A549 (cell line): ENCODE measurements around the gene NAA30. TPM values are rescaled to one million over a fixed set of nuclear protein-coding genes. Genes with fewer than 3 reads are reported as not detected.

Source experiments
- ATAC-seq, 2 experiments: fragments of 200-7000 bp in 1 of 2; fragments of >200 bp in 1 of 2; cut with Nextera tagmentation in 1 of 2; cut with Tn5 transposase in 1 of 2; 3 replicates each; pipeline versions ENCODE4 v1.8.0 to v1.9.1; 2018 to 2020; ENCODE audit warnings: mild to moderate bottlenecking in 1 of 2, moderate library complexity in 1 of 2
- CTCF ChIA-PET: fragments of 300-600 bp; sonication (Branson Sonifier 250); formaldehyde crosslinking; extraction: SDS; loops from one replicate; lab custom pipeline; 2021; ENCODE audit warnings: antibody characterized with exemption, inconsistent platforms; lab: Yijun Ruan, JAX
- POLR2A ChIA-PET: fragments of 350-600 bp; formaldehyde crosslinking; extraction: SDS; loops from one replicate; lab custom pipeline; 2021; ENCODE audit warnings: antibody characterized with exemption, inconsistent platforms; lab: Yijun Ruan, JAX
- DNase-seq, 2 experiments: peaks; one replicate each; pipeline versions ENCODE4 v3.0.0 to v3.0.0-alpha.2; 2011 to 2016; ENCODE audit warnings: low read depth in 1 of 2, low spot score in 1 of 2
- FAIRE-seq: peaks from 2 replicates; lab custom pipeline; 2011; peaks lifted over from hg19 to GRCh38; lab: Jason Lieb, UNC
- H3K27ac ChIP-seq, 2 experiments: fragments of >200 bp; sonication (Bioruptor Twin); formaldehyde crosslinking; 3 replicates each; pipeline ENCODE4 v1.5.1; 2016 to 2017
- H3K4me1 ChIP-seq: fragments of >200 bp; sonication (Bioruptor Twin); formaldehyde crosslinking; 3 replicates; pipeline ENCODE4 v1.6.1; 2016
- H3K4me2 ChIP-seq: fragments of >200 bp; sonication (Bioruptor Twin); formaldehyde crosslinking; 3 replicates; pipeline ENCODE4 v1.6.1; 2016
- H3K4me3 ChIP-seq: fragments of >200 bp; sonication (Bioruptor Twin); formaldehyde crosslinking; 3 replicates; pipeline ENCODE4 v1.5.1; 2016
- H3K9me3 ChIP-seq: fragments of >200 bp; sonication (Bioruptor Twin); formaldehyde crosslinking; 3 replicates; pipeline ENCODE4 v1.6.1; 2016
- CBX2 ChIP-seq: fragments of 200-600 bp; sonication (generic); IDR thresholded peaks from 2 replicates; pipeline ENCODE4 v1.6.1; 2016; ENCODE audit warnings: low read depth, mild to moderate bottlenecking, borderline replicate concordance
- CBX8 ChIP-seq: fragments of 200-600 bp; sonication (generic); IDR thresholded peaks from 2 replicates; pipeline ENCODE4 v1.6.1; 2016
- EHMT2 ChIP-seq: fragments of 200-600 bp; sonication (generic); IDR thresholded peaks from 2 replicates; pipeline ENCODE4 v1.6.1; 2016; ENCODE audit warnings: antibody characterized with exemption, low read depth, mild to moderate bottlenecking, moderate library complexity
- FOXS1 ChIP-seq: fragments of 250-450 bp; sonication (Bioruptor Pico); IDR thresholded peaks from 2 replicates; pipeline ENCODE4 v1.5.0; 2020; ENCODE audit warnings: mild to moderate bottlenecking, moderate library complexity
- GATA3 ChIP-seq: IDR thresholded peaks from 2 replicates; pipeline ENCODE4 v1.6.1; 2012; ENCODE audit warnings: borderline replicate concordance
- HDAC2 ChIP-seq: fragments of 200-600 bp; sonication (generic); IDR thresholded peaks from 2 replicates; pipeline ENCODE4 v1.6.1; 2016
- HES2 ChIP-seq: fragments of >200 bp; sonication (Bioruptor Twin); formaldehyde crosslinking; IDR thresholded peaks from 2 replicates; pipeline ENCODE4 v1.6.1; 2016
- HEYL ChIP-seq: fragments of 250-450 bp; sonication (Bioruptor Pico); IDR thresholded peaks from 2 replicates; pipeline ENCODE4 v1.8.0; 2021; ENCODE audit warnings: mild to moderate bottlenecking, moderate library complexity
- HOXA7 ChIP-seq: fragments of 250-450 bp; sonication (Bioruptor Pico); IDR thresholded peaks from 2 replicates; pipeline ENCODE4 v1.5.0; 2020; ENCODE audit warnings: mild to moderate bottlenecking, moderate library complexity
- HOXB13 ChIP-seq: fragments of 250-450 bp; sonication (Bioruptor Pico); IDR thresholded peaks from 2 replicates; pipeline ENCODE4 v1.5.0; 2020; ENCODE audit warnings: low read depth, mild to moderate bottlenecking, moderate library complexity
- HOXB5 ChIP-seq: fragments of 250-450 bp; sonication (Bioruptor Pico); IDR thresholded peaks from 2 replicates; pipeline ENCODE4 v1.5.0; 2020; ENCODE audit warnings: mild to moderate bottlenecking, moderate library complexity
- JUN ChIP-seq, 2 experiments: fragments of >200 bp; sonication (Bioruptor Twin); formaldehyde crosslinking; IDR thresholded peaks; 2 replicates in 1 of 2; 3 replicates in 1 of 2; pipeline ENCODE4 v1.6.1; 2016 to 2017
- KDM1A ChIP-seq: fragments of 200-600 bp; sonication (generic); IDR thresholded peaks from 2 replicates; pipeline ENCODE4 v1.6.1; 2016; ENCODE audit warnings: low read depth, mild to moderate bottlenecking
- KDM5A ChIP-seq: fragments of 200-600 bp; sonication (generic); IDR thresholded peaks from 2 replicates; pipeline ENCODE4 v1.6.1; 2016; ENCODE audit warnings: antibody characterized with exemption, mild to moderate bottlenecking
- MAFK ChIP-seq: fragments of 450-650 bp; IDR thresholded peaks from 2 replicates; pipeline ENCODE4 v1.6.1; 2014; ENCODE audit not compliant: partially characterized antibody
- MAX ChIP-seq: IDR thresholded peaks from 2 replicates; pipeline ENCODE4 v1.6.1; 2012
- NFE2L2 ChIP-seq: fragments of 150-350 bp; conservative IDR thresholded peaks from 2 replicates; pipeline ENCODE4 v1.6.1; 2014; ENCODE audit warnings: low read length
- NR3C1 ChIP-seq: fragments of >200 bp; sonication (Bioruptor Twin); formaldehyde crosslinking; IDR thresholded peaks from 3 replicates; pipeline ENCODE4 v1.6.1; 2017
- POLR2AphosphoS2 ChIP-seq: conservative IDR thresholded peaks from 2 replicates; pipeline ENCODE4 v1.6.1; 2012; ENCODE audit warnings: low read length, improper control_type of control experiment, inconsistent platforms
- RCOR1 ChIP-seq: fragments of 150-350 bp; IDR thresholded peaks from 2 replicates; pipeline ENCODE4 v1.6.1; 2014; ENCODE audit warnings: antibody characterized with exemption, low read length, low read depth
- SREBF2 ChIP-seq: fragments of 450-650 bp; IDR thresholded peaks from 2 replicates; pipeline ENCODE4 v1.6.1; 2014; ENCODE audit warnings: mild to moderate bottlenecking, moderate library complexity
- TFCP2L1 ChIP-seq: fragments of 250-450 bp; sonication (Bioruptor Pico); IDR thresholded peaks from 2 replicates; pipeline ENCODE4 v1.5.0; 2021; ENCODE audit warnings: mild to moderate bottlenecking
- ZFP36 ChIP-seq: fragments of 450-650 bp; IDR thresholded peaks from 2 replicates; pipeline ENCODE4 v1.6.1; 2014; ENCODE audit warnings: borderline replicate concordance; ENCODE audit not compliant: partially characterized antibody
- WGBS: methylation state at CpG from one replicate; pipeline ENCODE4 v1.1.6; 2017; ENCODE audit errors: missing lambda C conversion rate; 5-methylcytosine and 5-hydroxymethylcytosine counted together
- polyA plus RNA-seq, 4 experiments: library from polyadenylated mRNA; depleted of rRNA in 3 of 4; stranded (reverse); fragments of >200 nt; fragmentation: RNase III in 1 of 4; extraction: RNeasy Plus Mini Kit Qiagen cat#74134 plus additional on column Dnase treatment in 1 of 4; gene quantifications; 2 replicates in 3 of 4; 3 replicates in 1 of 4; pipeline ENCODE4 v1.2.3, GENCODE V29; 2011 to 2017

Gene NAA30
- polyA plus RNA-seq, 2 of the 4 experiments (the other 2 are of a cell fraction): 13.4 to 27.0 TPM

- DNase-seq: no peak
- CTCF ChIA-PET: no interaction called here
- no peak for ATAC-seq
- H3K4me3 ChIP-seq: no peak overlapping the region
- no peak for FAIRE-seq
- H3K27ac ChIP-seq: no peak overlapping the region
- no peak overlapping the region for H3K4me2 ChIP-seq
- no peak for TF ChIP-seq HOXA7
- no peak for TF ChIP-seq FOXS1 (CRISPR knock-in tag)
- no peak for TF ChIP-seq GATA3
- TF ChIP-seq NR3C1: no peak
- TF ChIP-seq NFE2L2: no peak
- H3K9me3 ChIP-seq: no peaks in the 10 kb centered on the region
- H3K4me1 ChIP-seq: no peaks in the 10 kb centered on the region
- POLR2A ChIA-PET: no interaction called here
- WGBS: 90% methylated on average over 2 of the region's 2 CpGs
Observed at GRCh38 chr14:57408037-57408436, 17.7 kb downstream of the NAA30 start.

- Histone ChIP-seq H3K4me3 (no peak overlapping the region), H3K9me3 (no peaks in the 10 kb centered on the region)
- DNase-seq (no peak), ATAC-seq (no peak)
- TF ChIP-seq MAX (no peak), HOXB5 (CRISPR knock-in tag) (no peak), SREBF2 (no peak)
- TF ChIP-seq, all 56 proteins: peak for 0
- no peak overlapping the region for H3K4me2 ChIP-seq
- no peak for FAIRE-seq
- ChIA-PET CTCF (no interaction called here), POLR2A (no interaction called here)
- WGBS: 68% methylated on average over 1 of the region's 1 CpG
- no peak overlapping the region for H3K27ac ChIP-seq
- no peaks in the 10 kb centered on the region for H3K4me1 ChIP-seq
Observed at GRCh38 chr14:57408634-57409033, 18.2 kb downstream of the NAA30 start.

GRCh38 chr14:57412341-57412740 is 22.0 kb downstream of the NAA30 start:
- H3K4me1 ChIP-seq: no peaks in the 10 kb centered on the region
- ATAC-seq: no peak
- no peak overlapping the region for H3K27ac ChIP-seq
- no peak overlapping the region for H3K4me2 ChIP-seq
- TF ChIP-seq JUN (IDR thresholded peaks at IDR 0.05): no peak
- no peak for TF ChIP-seq CBX2
- no peak for TF ChIP-seq HES2
- TF ChIP-seq SREBF2: no peak
- TF ChIP-seq CBX8: no peak
- H3K4me3 ChIP-seq: no peak overlapping the region
- ChIA-PET CTCF (no interaction called here), POLR2A (no interaction called here)
- DNase-seq: no peak
- WGBS: 85% methylated on average over 2 of the region's 2 CpGs
- H3K9me3 ChIP-seq: no peaks in the 10 kb centered on the region
- FAIRE-seq: no peak

- H3K9me3 ChIP-seq: no peaks in the 10 kb centered on the region
- WGBS: 98% methylated on average over 2 of the region's 2 CpGs
- ChIA-PET POLR2A (no interaction called here), CTCF (no interaction called here)
- TF ChIP-seq TFCP2L1 (CRISPR knock-in tag) (no peak), POLR2AphosphoS2 (no peak), HEYL (no peak), SREBF2 (no peak), HOXB13 (CRISPR knock-in tag) (no peak), KDM5A (no peak), NFE2L2 (no peak), HDAC2 (no peak), ZFP36 (no peak), EHMT2 (no peak), KDM1A (no peak), MAFK (no peak), RCOR1 (no peak), CBX8 (no peak), HOXB5 (CRISPR knock-in tag) (no peak)
- no peak overlapping the region for H3K4me2 ChIP-seq
- H3K4me3 ChIP-seq: no peak overlapping the region
- no peaks in the 10 kb centered on the region for H3K4me1 ChIP-seq
- FAIRE-seq: no peak
- H3K27ac ChIP-seq: no peak overlapping the region
- DNase-seq: no peak
- no peak for ATAC-seq
Observed at GRCh38 chr14:57413849-57414248, 23.5 kb downstream of the NAA30 start.
